NB4 (cell line): ENCODE data around the gene CDKAL1.

Source experiments
- CTCF ChIP-seq: IDR thresholded peaks from one replicate; pipeline ENCODE4 v1.5.1; 2012; ENCODE audit warnings: low read depth, low read length
- MAX ChIP-seq: IDR thresholded peaks from 2 replicates; pipeline ENCODE4 v1.6.1; 2011; ENCODE audit warnings: low read depth, low read length

GRCh38 chr6:20605061-20605460, 70.8 kb downstream of the CDKAL1 start:
- no peak for TF ChIP-seq MAX
- no peak for TF ChIP-seq CTCF
